ENCODE results near the gene TMEM63B. TPM values are rescaled to one million over a fixed set of nuclear protein-coding genes. Genes with fewer than 3 reads are reported as not detected.

Gene TMEM63B
- total and polyA plus RNA-seq, 9 of the 15 experiments (the other 6 are each of a cell fraction or from before 2014, with no cell fraction given): 0.14 to 39.4 (median 14.4) TPM

GRCh38 chr6:44133981-44134711, 6.8 kb downstream of the TMEM63B start (continued):
- TF ChIP-seq MLX (CRISPR knock-in tag; conservative IDR thresholded peaks at IDR 0.05) (no peak), HNRNPH1 (optimal IDR thresholded peaks at IDR 0.05; ENCODE audit: low read depth, low read length) (no peak), POU5F1 (IDR thresholded peaks at IDR 0.05; ENCODE audit: borderline replicate concordance, low read depth, low read length, partially characterized antibody) (no peak), CREM (IDR thresholded peaks at IDR 0.05; ENCODE audit: low read depth) (peak; percentile 50; the same call in 1 of the 2 replicates), ZNF668 (CRISPR knock-in tag; IDR thresholded peaks at IDR 0.05) (no peak), ZNF174 (CRISPR knock-in tag; IDR thresholded peaks at IDR 0.05) (no peak), XRCC4 (IDR thresholded peaks at IDR 0.05; ENCODE audit: extremely low read depth, insufficient read depth, insufficient read length) (no peak), FOXM1 (IDR thresholded peaks at IDR 0.05; ENCODE audit: low read depth) (peak; percentile 49; the same call in 1 of the 2 replicates), FOXM1 (CRISPR knock-in tag; IDR thresholded peaks at IDR 0.05; ENCODE audit: low read depth) (no peak), NFIC (IDR thresholded peaks at IDR 0.05) (peak; percentile 78), CCNT2 (IDR thresholded peaks at IDR 0.05; ENCODE audit: borderline replicate concordance, extremely low read depth, insufficient read length, low read depth, low read length) (peak; percentile 79), STAT5A (IDR thresholded peaks at IDR 0.05; ENCODE audit: borderline replicate concordance, low read length) (peak; percentile 68; the same call in 1 of the 2 replicates), ZNF224 (CRISPR knock-in tag; IDR thresholded peaks at IDR 0.05) (no peak), ZNF77 (CRISPR knock-in tag; IDR thresholded peaks at IDR 0.05) (no peak), RAD51 (IDR thresholded peaks at IDR 0.05; ENCODE audit: borderline replicate concordance, low read depth) (peak; percentile 45; the same call in 1 of the 2 replicates), ZFPM2 (CRISPR knock-in tag; IDR thresholded peaks at IDR 0.05) (no peak), NFIX (CRISPR knock-in tag; IDR thresholded peaks at IDR 0.05; ENCODE audit: low read depth) (no peak), IRF2 (CRISPR knock-in tag; IDR thresholded peaks at IDR 0.05) (no peak), ZNF384 (IDR thresholded peaks at IDR 0.05; ENCODE audit: low read depth, low read length) (no peak), ZNF584 (CRISPR knock-in tag; IDR thresholded peaks at IDR 0.05; ENCODE audit: low read depth) (no peak), NRF1 (conservative IDR thresholded peaks at IDR 0.05 in 1 of 2, IDR thresholded peaks at IDR 0.05 in 1 of 2) (no peak)
- TF ChIP-seq, protein P1, sequence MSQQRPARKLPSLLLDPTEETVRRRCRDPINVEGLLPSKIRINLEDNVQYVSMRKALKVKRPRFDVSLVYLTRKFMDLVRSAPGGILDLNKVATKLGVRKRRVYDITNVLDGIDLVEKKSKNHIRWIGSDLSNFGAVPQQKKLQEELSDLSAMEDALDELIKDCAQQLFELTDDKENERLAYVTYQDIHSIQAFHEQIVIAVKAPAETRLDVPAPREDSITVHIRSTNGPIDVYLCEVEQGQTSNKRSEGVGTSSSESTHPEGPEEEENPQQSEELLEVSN (IDR thresholded peaks at IDR 0.05; ENCODE audit: borderline replicate concordance in 1 of 2, extremely low read depth in 1 of 2, insufficient read depth in 1 of 2, insufficient read length in 1 of 2, low read depth in 1 of 2, low read length in 1 of 2, poor library complexity in 1 of 2, severe bottlenecking in 1 of 2): no peak
- TF ChIP-seq, protein P2, sequence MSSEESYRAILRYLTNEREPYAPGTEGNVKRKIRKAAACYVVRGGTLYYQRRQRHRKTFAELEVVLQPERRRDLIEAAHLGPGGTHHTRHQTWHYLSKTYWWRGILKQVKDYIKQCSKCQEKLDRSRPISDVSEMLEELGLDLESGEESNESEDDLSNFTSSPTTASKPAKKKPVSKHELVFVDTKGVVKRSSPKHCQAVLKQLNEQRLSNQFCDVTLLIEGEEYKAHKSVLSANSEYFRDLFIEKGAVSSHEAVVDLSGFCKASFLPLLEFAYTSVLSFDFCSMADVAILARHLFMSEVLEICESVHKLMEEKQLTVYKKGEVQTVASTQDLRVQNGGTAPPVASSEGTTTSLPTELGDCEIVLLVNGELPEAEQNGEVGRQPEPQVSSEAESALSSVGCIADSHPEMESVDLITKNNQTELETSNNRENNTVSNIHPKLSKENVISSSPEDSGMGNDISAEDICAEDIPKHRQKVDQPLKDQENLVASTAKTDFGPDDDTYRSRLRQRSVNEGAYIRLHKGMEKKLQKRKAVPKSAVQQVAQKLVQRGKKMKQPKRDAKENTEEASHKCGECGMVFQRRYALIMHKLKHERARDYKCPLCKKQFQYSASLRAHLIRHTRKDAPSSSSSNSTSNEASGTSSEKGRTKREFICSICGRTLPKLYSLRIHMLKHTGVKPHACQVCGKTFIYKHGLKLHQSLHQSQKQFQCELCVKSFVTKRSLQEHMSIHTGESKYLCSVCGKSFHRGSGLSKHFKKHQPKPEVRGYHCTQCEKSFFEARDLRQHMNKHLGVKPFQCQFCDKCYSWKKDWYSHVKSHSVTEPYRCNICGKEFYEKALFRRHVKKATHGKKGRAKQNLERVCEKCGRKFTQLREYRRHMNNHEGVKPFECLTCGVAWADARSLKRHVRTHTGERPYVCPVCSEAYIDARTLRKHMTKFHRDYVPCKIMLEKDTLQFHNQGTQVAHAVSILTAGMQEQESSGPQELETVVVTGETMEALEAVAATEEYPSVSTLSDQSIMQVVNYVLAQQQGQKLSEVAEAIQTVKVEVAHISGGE (CRISPR knock-in tag; IDR thresholded peaks at IDR 0.05): peak in 1 of 3 experiments; percentile 49; a peak in 1 of 6 replicates
